SU-DHL-6 (cell line): ENCODE data around the gene INTS3.

Experiments
- H2AFZ ChIP-seq: fragments of 200-600 bp; sonication (generic); 2 replicates; pipeline ENCODE4 v1.6.1; 2014; ENCODE audit warnings: low read depth, mild to moderate bottlenecking, moderate library complexity, mixed read lengths, antibody characterized with exemption, low read length; ENCODE audit not compliant: severe bottlenecking
- H3F3A ChIP-seq: fragments of 200-600 bp; shearing (Covaris generic); 2 replicates; pipeline ENCODE4 v1.6.0; 2016; ENCODE audit warnings: antibody characterized with exemption, mild to moderate bottlenecking; ENCODE audit not compliant: insufficient read depth
- H3K27ac ChIP-seq: fragments of 200-600 bp; sonication (generic); 2 replicates; pipeline ENCODE4 v1.5.1; 2016; ENCODE audit warnings: low read depth, mild to moderate bottlenecking, low read length, moderate library complexity, mixed read lengths
- H3K27me3 ChIP-seq: fragments of 200-600 bp; sonication (generic), shearing (Covaris generic); 2 replicates; pipeline ENCODE4 v1.6.0; 2014; ENCODE audit warnings: mild to moderate bottlenecking, low read length
- H3K36me3 ChIP-seq: fragments of 200-600 bp; sonication (generic); 2 replicates; pipeline ENCODE4 v1.6.1; 2014; ENCODE audit warnings: mild to moderate bottlenecking, low read length, mixed read lengths
- H3K4me2 ChIP-seq: fragments of 300-600, 200-600 bp; shearing (Covaris generic), sonication (generic); 2 replicates; pipeline ENCODE4 v1.6.0; 2014; ENCODE audit warnings: low read length, low read depth, mild to moderate bottlenecking; ENCODE audit not compliant: poor library complexity, severe bottlenecking
- H3K4me3 ChIP-seq: fragments of 200-600 bp; sonication (generic); 2 replicates; pipeline ENCODE4 v1.5.1; 2014; ENCODE audit warnings: antibody characterized with exemption, low read length, mild to moderate bottlenecking, mixed read lengths; ENCODE audit not compliant: insufficient read depth, poor library complexity, severe bottlenecking
- H3K79me2 ChIP-seq: fragments of 200-600 bp; sonication (generic); 2 replicates; pipeline ENCODE4 v1.6.1; 2014; ENCODE audit warnings: mild to moderate bottlenecking, low read length, moderate library complexity; ENCODE audit not compliant: insufficient read depth
- H3K9ac ChIP-seq: fragments of 200-600 bp; sonication (generic); 2 replicates; pipeline ENCODE4 v1.7.0; 2014; ENCODE audit warnings: mild to moderate bottlenecking, low read length
- H3K9me2 ChIP-seq: fragments of 200-600 bp; sonication (generic); replicated peaks from 2 replicates; pipeline ENCODE4 v1.6.1; 2014; ENCODE audit warnings: low read length; ENCODE audit not compliant: insufficient read depth
- H3K9me3 ChIP-seq: fragments of 200-600 bp; sonication (generic); 2 replicates; pipeline ENCODE4 v1.6.1; 2014; ENCODE audit warnings: low read length, mixed read lengths; ENCODE audit not compliant: insufficient read depth
- H4K20me1 ChIP-seq: fragments of 200-600 bp; sonication (generic); 2 replicates; pipeline ENCODE4 v1.6.1; 2014; ENCODE audit warnings: low read depth, mild to moderate bottlenecking, antibody characterized with exemption, low read length, moderate library complexity, mixed read lengths
- EZH2phosphoT487 ChIP-seq: fragments of 200-600 bp; sonication (generic), shearing (Covaris generic); conservative IDR thresholded peaks from 2 replicates; pipeline ENCODE4 v1.6.1; 2018; ENCODE audit warnings: mild to moderate bottlenecking, antibody characterized with exemption, low read length, moderate library complexity, mixed read lengths
- TF ChIP-seq, protein P1 (sequence below): fragments of 200-600 bp; sonication (generic); IDR thresholded peaks from one replicate; pipeline ENCODE4 v1.5.1; 2017; ENCODE audit warnings: antibody characterized with exemption, mild to moderate bottlenecking, low read length, moderate library complexity; ENCODE audit not compliant: insufficient read depth, poor library complexity, severe bottlenecking

INTS3 gene

DNA sequence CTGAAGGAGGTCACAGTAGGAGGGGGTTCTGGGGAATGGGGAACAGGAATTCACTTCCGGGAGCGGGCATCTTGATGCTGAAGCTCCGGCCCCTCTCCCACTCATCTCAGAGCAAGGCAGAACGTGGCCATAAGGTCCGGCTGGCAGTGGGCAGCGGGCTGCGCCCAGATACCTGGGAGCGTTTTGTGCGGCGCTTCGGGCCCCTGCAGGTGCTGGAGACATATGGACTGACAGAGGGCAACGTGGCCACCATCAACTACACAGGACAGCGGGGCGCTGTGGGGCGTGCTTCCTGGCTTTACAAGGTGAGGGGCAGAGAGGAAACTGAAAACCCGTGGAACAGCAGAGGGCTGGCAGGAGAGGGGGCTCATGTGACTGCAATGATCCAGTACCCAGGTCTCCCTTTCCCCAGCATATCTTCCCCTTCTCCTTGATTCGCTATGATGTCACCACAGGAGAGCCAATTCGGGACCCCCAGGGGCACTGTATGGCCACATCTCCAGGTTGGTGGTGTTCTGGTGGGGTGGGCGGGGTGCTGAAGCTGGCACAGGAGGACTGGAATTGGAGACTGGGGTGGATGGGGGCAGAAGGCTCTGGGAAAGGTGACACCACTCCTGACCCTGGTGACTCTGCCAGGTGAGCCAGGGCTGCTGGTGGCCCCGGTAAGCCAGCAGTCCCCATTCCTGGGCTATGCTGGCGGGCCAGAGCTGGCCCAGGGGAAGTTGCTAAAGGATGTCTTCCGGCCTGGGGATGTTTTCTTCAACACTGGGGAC lies 50.4 kb downstream of the INTS3 start:
- no peaks in the 10 kb centered on the region for H3K9me2 ChIP-seq
- H3K9ac ChIP-seq: no peak overlapping the region
- H3K27me3 ChIP-seq: no peaks in the 10 kb centered on the region
- peaks cover 4% of the 10 kb centered on the region; the same call in 1 of the 2 replicates for H3F3A ChIP-seq
- H3K27ac ChIP-seq: no peak overlapping the region
- no peaks in the 10 kb centered on the region for H3K79me2 ChIP-seq
- H3K36me3 ChIP-seq: no peaks in the 10 kb centered on the region
- no peaks in the 10 kb centered on the region for H3K9me3 ChIP-seq
- TF ChIP-seq, protein P1, sequence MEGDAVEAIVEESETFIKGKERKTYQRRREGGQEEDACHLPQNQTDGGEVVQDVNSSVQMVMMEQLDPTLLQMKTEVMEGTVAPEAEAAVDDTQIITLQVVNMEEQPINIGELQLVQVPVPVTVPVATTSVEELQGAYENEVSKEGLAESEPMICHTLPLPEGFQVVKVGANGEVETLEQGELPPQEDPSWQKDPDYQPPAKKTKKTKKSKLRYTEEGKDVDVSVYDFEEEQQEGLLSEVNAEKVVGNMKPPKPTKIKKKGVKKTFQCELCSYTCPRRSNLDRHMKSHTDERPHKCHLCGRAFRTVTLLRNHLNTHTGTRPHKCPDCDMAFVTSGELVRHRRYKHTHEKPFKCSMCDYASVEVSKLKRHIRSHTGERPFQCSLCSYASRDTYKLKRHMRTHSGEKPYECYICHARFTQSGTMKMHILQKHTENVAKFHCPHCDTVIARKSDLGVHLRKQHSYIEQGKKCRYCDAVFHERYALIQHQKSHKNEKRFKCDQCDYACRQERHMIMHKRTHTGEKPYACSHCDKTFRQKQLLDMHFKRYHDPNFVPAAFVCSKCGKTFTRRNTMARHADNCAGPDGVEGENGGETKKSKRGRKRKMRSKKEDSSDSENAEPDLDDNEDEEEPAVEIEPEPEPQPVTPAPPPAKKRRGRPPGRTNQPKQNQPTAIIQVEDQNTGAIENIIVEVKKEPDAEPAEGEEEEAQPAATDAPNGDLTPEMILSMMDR: no peak
- TF ChIP-seq EZH2phosphoT487: no peak
- H2AFZ ChIP-seq: no peak overlapping the region
- H3K4me3 ChIP-seq: no peak overlapping the region
- H3K4me2 ChIP-seq: no peak overlapping the region
- no peaks in the 10 kb centered on the region for H4K20me1 ChIP-seq

- no peaks in the 10 kb centered on the region for H3F3A ChIP-seq
- no peak overlapping the region for H2AFZ ChIP-seq
- no peaks in the 10 kb centered on the region for H3K9me2 ChIP-seq
- H4K20me1 ChIP-seq: no peaks in the 10 kb centered on the region
- H3K9ac ChIP-seq: no peak overlapping the region
- H3K27ac ChIP-seq: no peak overlapping the region
- H3K36me3 ChIP-seq: no peaks in the 10 kb centered on the region
- no peak overlapping the region for H3K4me3 ChIP-seq
- H3K79me2 ChIP-seq: no peaks in the 10 kb centered on the region
- H3K9me3 ChIP-seq: no peaks in the 10 kb centered on the region
- TF ChIP-seq, protein P1: no peak
- TF ChIP-seq EZH2phosphoT487: no peak
- no peak overlapping the region for H3K4me2 ChIP-seq
- no peaks in the 10 kb centered on the region for H3K27me3 ChIP-seq
Measured at GRCh38 chr1:153778824-153779519, 51.1 kb downstream of the INTS3 start.

- H3K9me2 ChIP-seq: no peaks in the 10 kb centered on the region
- H3K27ac ChIP-seq: no peak overlapping the region
- H3F3A ChIP-seq: no peaks in the 10 kb centered on the region
- no peaks in the 10 kb centered on the region for H4K20me1 ChIP-seq
- no peaks in the 10 kb centered on the region for H3K9me3 ChIP-seq
- H3K9ac ChIP-seq: no peak overlapping the region
- H3K36me3 ChIP-seq: no peaks in the 10 kb centered on the region
- H3K4me2 ChIP-seq: no peak overlapping the region
- H2AFZ ChIP-seq: no peak overlapping the region
- H3K27me3 ChIP-seq: no peaks in the 10 kb centered on the region
- TF ChIP-seq, protein P1: no peak
- no peak for TF ChIP-seq EZH2phosphoT487
- no peak overlapping the region for H3K4me3 ChIP-seq
- H3K79me2 ChIP-seq: no peaks in the 10 kb centered on the region
Measured at GRCh38 chr1:153779781-153780541, 52.1 kb downstream of the INTS3 start.
